GM19240 (cell line): Measurements from ENCODE around the gene SVOP.
"Not testable (repeated sequence)": the region's sequence is repeated elsewhere in the genome, so short reads cannot be mapped to it uniquely, and the experiment has no call there.

Source experiments
- DNase-seq: peaks from one replicate; pipeline ENCODE4 v3.0.0; 2011; ENCODE audit warnings: low spot score; ENCODE audit not compliant: insufficient read length

Gene SVOP

GRCh38 chr12:109033239-109034196, 12.7 kb upstream of the SVOP start:
- no peak for DNase-seq

DNA sequence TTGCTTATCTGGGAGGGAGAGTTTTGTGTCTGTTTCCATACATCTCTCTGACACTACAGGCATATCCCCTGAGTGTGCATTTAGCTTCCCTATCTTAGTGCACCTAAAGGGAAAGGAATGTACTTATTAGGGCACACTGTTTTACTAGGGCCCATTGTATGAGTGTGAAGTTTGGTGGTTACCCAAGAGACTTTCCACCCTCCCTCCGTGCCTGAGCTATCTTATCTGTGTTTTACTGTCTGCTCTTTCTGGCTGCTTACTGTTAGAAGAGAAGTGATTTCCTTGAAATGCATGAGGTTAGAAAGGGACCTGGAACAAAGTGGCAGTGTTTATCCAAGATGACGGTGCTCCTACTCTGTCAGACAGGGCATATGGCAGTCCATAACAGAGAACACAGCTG, 8.5 kb upstream of the SVOP start:
- no peak for DNase-seq

- DNase-seq, result not testable (repeated sequence)
Measured at GRCh38 chr12:109028624-109029023, 7.8 kb upstream of the SVOP start.

DNA sequence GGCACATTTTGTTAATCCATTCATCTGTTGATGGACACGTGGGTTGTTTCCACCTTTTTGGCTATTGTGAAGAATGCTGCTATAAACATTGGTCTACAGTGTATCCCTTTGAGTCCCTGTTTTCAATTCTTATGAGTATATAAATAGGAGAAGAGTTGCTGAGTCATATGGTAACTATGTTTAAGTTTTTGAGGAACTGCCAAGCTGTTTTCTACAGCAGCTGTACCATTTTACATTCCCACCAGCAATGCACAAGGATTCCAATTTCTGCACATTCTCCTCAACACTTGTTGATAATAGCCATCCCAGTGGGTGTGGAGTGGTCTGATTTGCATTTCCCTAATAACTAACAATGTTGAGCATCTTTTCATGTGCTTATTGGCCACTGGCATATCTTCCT, 6.9 kb upstream of the SVOP start:
- no peak for DNase-seq

- DNase-seq, result no peak
Measured at GRCh38 chr12:109020146-109020795, 597 bp downstream of the SVOP start.

DNA sequence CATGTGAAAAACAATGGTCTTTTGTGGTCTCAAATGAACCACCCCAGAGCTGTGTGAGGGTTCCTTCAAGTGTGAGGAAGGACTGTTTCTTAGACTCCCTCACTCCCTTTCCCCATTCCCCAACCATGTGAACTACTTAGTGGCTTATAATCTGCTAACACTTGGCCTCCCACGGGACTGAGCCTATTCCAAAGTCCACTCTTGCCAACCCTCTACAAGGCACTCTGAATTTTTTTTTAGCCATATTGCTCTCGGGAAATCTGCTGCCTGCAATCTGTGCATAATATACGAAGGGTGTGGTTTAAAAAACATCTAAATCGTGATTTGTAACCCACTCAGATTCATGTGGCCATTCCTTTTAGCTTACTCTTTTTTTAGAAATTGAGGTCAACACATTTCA, 2.6 kb downstream of the SVOP start:
- DNase-seq, result no peak

- no peak for DNase-seq
Measured at GRCh38 chr12:109016978-109017377, 3.9 kb downstream of the SVOP start.

DNA sequence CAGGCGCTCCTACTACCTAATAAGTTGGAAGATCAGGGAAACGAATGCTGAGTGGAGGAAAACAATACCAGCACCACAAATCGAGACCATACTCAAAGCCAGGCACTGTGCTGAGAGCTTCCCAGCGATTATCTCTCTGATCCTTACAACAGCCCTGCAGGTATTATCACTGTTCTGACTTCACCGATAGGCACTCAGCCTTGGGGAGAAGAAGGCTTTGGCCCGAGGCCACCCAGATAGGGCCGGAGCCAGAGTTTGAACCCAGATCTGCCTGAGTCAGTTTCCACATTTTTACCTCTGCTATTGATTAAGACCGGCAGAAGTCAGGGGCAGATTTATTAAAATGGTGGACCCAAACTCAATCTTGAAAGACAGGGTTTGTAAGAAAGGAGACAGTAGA, 4.9 kb downstream of the SVOP start:
- no peak for DNase-seq

DNA sequence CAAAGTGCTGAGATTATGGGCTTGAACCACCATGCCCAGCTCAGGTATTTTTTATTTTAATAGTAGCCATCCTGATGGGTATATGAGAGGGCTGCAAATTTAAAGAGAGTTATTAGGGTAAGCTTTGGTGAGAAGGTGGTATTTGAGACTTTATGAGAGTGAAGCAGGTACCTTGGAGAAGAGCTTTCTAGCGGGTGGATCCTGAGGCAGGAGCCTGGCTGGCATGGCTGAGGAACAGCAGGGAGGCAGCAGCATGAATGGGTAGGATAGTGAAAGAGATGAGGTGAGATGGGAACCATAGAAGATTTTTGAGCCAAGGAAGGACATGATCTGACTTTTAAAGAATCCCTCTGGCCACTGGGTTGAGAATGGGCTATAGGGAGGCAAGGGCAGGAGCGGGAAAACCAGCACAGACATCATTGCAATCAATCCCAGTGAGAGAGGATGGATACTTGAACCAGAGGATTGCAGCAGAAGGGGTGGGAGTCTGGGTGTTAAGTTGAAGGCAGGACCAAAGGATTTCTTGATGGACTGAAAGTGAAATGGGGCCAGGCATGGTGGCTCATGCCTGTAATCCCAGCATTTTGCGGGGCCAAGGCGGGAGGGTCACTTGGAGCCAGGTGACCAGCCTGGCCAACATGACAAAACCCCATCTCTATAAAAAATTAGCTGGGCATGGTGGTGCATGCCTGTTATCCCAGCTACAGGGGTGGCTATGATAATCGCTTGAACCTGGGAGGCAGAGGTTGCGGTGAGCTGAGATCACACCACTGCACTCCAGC, 5.7 kb downstream of the SVOP start:
- no peak for DNase-seq

DNA sequence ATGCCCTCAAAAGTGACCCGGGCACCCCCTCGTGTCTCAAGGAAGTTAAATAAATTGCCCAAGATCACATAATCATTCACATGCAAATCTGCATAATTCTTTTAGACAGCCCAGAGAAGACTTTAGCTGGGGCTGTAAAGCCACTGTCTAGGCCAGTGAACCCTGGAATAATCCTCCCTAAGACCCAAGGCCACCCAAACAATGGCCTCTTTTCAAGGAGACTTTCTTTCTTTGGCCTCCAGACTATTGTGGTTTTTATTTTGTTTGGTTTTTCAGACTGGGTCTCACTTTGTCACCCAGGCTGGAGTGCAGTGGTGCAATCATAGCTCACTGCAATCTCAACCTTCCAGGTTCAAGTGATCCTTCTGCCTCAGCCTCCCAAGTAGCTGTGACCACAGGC, 10.6 kb downstream of the SVOP start:
- DNase-seq, result no peak

DNA sequence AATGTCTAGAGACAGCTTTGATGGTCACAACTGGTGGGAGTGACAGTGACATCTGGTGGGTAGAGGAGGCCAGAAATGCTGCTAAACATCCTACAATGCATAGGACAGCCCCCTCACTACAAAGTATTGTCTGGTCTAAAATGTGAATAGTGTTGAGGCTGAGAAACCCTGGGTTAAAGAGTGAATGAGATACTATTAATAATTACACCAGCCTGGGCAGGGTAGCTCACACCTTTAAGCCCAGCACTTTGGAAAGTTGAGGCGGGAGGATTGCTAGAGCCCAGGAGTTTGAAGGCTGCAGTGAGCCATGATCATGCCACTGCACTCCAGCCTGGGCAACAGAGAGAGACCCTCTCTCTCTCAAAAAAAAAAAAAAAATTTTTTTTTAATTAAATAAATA, 11.1 kb downstream of the SVOP start:
- DNase-seq, result no peak

- DNase-seq, result no peak
Measured at GRCh38 chr12:109004017-109004416, 16.9 kb downstream of the SVOP start.

DNA sequence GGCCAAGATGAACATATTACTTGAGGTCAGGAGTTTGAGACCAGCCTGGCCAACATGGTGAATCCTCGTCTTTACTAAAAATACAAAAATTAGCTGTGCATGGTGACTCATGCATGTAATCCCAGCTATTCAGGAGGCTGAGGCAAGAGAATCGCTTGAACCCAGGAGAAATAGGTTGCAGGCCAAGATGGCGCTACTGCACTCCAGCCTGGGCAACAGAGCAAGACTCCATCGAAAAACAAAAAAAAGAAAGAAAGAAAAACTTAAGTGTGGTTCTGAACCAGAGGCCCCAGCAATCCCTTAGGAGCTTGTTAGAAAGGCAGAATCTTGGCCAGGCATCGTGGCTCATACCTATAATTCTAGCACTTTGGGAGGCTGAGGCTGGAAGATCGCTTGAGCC, 24.5 kb downstream of the SVOP start:
- no peak for DNase-seq

DNA sequence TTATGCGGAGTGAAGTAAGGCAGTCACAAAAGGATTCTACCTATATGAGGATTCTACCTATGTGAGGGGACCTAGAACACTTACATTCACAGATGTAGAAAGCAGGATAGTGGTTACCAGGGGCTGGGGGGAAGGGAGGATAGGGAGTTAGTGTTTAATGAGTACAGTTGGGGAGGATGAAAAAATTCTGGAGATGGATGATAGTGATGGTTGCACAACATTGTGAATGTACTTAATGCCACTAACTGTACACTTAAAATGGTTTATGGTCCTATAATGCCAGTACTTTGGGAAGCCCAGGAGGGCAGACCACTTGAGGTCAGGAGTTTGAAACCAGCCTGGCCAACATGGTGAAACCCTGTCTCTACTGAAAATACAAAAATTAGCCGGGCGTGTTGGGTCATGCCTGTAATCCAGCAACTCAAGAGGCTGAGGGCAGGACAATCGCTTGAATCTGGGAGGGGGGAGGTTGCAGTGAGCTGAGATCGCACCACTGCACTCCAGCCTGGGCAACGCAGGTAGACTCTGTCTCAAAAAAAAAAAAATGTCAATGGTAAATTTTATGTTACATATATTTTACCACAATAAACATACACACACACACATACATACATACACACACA, 25.4 kb downstream of the SVOP start:
- no peak for DNase-seq

DNA sequence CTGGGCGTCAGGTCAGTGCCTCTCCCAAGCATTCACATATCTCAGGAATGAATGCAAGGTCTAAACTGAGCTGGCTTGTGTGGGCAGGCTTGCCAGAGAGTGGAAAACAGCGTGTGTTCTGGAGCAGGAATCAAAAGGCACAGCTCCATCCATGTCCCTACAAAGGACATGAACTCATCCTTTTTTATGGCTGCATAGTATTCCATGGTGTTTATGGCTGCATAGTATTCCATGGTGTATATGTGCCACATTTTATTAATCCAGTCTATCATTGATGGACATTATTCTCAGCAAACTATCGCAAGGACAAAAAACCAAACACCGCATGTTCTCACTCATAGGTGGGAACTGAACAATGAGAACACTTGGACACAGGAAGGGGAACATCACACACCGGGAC, 30.8 kb downstream of the SVOP start:
- not testable (repeated sequence) for DNase-seq

DNA sequence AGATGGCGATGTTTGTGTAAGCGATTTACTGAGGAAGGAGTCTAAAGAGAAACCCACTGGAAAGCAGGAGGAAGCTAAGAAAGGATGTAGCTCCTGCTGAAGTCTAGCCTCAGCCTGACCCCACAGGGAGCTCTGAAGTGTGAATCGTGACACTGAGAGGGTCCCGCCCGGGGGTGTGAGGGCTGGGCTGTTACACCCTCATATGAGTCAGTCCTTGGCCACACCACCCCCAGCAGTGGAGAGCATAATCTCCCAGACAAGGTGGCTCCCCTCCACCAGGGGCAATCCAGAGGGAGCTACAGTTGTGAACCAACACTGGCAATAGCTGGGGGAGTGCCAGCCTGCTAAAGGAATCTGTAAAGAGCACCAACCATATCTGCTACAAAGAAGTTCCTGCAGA, 31.5 kb downstream of the SVOP start:
- no peak for DNase-seq

DNA sequence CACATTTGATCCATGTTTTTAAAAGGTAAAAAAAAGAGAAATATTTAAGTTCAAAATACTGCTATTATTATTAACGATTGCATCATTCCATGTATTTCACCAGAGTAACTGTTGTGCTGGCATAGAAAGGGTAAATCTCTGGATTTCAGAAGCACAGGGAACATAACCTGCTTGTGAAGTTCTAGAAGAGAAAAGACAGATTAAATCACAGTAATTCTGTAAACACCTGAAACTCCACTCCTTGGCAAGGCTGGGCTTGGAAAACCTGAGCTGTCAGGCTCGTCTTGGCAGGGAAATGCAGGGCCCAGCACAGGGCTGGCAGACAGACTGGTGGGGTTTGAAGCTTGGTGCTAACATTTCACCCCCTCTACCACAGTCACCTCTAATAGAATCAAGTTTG, 35.1 kb downstream of the SVOP start:
- DNase-seq, result no peak

GRCh38 chr12:108983227-108983626, 37.6 kb downstream of the SVOP start:
- no peak for DNase-seq

GRCh38 chr12:108982621-108983219, 38.1 kb downstream of the SVOP start:
- no peak for DNase-seq

DNA sequence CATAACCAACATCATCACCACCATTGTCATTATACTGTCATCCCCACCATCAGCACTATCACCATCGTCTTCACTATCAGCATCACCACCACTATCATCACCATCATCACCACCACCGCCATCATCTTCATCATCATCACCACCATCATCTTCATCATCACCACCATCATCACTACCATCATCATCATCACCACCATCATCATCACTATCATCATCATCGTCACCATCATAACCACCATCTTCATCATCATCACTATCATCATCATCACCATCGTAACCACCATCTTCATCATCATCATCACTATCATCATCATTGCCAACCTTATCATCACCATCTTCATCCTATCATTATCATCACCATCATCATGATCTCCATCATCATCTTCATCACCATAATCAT, 39.0 kb downstream of the SVOP start:
- DNase-seq, result no peak
